SK-N-SH (cell line): ENCODE results near the gene KIFC3. TPM values are rescaled to one million over a fixed set of nuclear protein-coding genes. Genes with fewer than 3 reads are reported as not detected.
"Not testable (repeated sequence)": the region's sequence is repeated elsewhere in the genome, so short reads cannot be mapped to it uniquely, and the experiment has no call there.

Experiments
- CTCF ChIA-PET: fragments of 300-600, 350-600 bp; formaldehyde crosslinking; extraction: SDS; loops from one replicate; lab custom pipeline; 2021; lab: Yijun Ruan, JAX
- POLR2A ChIA-PET: fragments of 350-600 bp; sonication (Branson Sonifier 250); formaldehyde crosslinking; extraction: SDS; loops from one replicate; lab custom pipeline; 2020; ENCODE audit warnings: antibody characterized with exemption, inconsistent platforms; lab: Yijun Ruan, JAX
- DNase-seq: peaks from one replicate; pipeline ENCODE4 v3.0.0; 2012
- H2AFZ ChIP-seq: fragments of 200-600 bp; sonication (generic); 2 replicates; pipeline ENCODE4 v1.8.1; 2016; ENCODE audit warnings: antibody characterized with exemption, mild to moderate bottlenecking, low read depth
- H3F3A ChIP-seq: fragments of 200-600 bp; sonication (generic); replicated peaks from 2 replicates; pipeline ENCODE3; 2016; ENCODE audit warnings: antibody characterized with exemption, mild to moderate bottlenecking; ENCODE audit not compliant: insufficient read depth
- H3K27ac ChIP-seq, 2 experiments: fragments of 200-500 bp in 1 of 2; fragments of 200-600 bp in 1 of 2; sonication (Bioruptor generic) in 1 of 2; sonication (generic), shearing (Covaris generic) in 1 of 2; 2 replicates each; pipeline versions ENCODE4 v1.5.1 to v1.6.1; 2014 to 2016; ENCODE audit warnings: low read depth in 2 of 2, inconsistent platforms in 1 of 2, low read length in 1 of 2, mild to moderate bottlenecking in 1 of 2, mixed read lengths in 1 of 2
- H3K27me3 ChIP-seq: fragments of 200-600 bp; sonication (generic), shearing (Covaris generic); 2 replicates; pipeline ENCODE4 v1.6.1; 2016; ENCODE audit warnings: mixed run types; ENCODE audit not compliant: insufficient read depth
- H3K36me3 ChIP-seq, 2 experiments: fragments of 200-500 bp in 1 of 2; fragments of 200-600 bp in 1 of 2; sonication (Bioruptor generic) in 1 of 2; sonication (generic) in 1 of 2; replicated peaks in 1 of 2; 2 replicates each; pipeline versions ENCODE3 to v1.5.1; 2014 to 2016; ENCODE audit warnings: low read length in 1 of 2, mild to moderate bottlenecking in 1 of 2; ENCODE audit not compliant: insufficient read depth in 2 of 2, control insufficient read depth in 1 of 2
- H3K4me1 ChIP-seq, 2 experiments: fragments of 200-500 bp in 1 of 2; fragments of 200-600 bp in 1 of 2; sonication (Bioruptor generic) in 1 of 2; sonication (generic), shearing (Covaris generic) in 1 of 2; 2 replicates each; pipeline versions ENCODE4 v1.5.1 to v1.6.1; 2014 to 2016; ENCODE audit warnings: low read depth in 1 of 2, low read length in 1 of 2, mixed run types in 1 of 2; ENCODE audit not compliant: insufficient read depth in 2 of 2, control insufficient read depth in 1 of 2
- H3K4me2 ChIP-seq: fragments of 200-600 bp; sonication (generic), shearing (Covaris generic); 2 replicates; pipeline ENCODE4 v1.6.1; 2017; ENCODE audit warnings: mixed run types
- H3K4me3 ChIP-seq, 2 experiments: fragments of 200-500 bp in 1 of 2; fragments of 200-600 bp in 1 of 2; sonication (Bioruptor generic) in 1 of 2; sonication (generic), shearing (Covaris generic) in 1 of 2; 2 replicates each; pipeline versions ENCODE4 v1.5.1 to v1.8.1; 2014 to 2016; ENCODE audit warnings: low read depth in 2 of 2, inconsistent platforms in 1 of 2, low read length in 1 of 2, mild to moderate bottlenecking in 1 of 2, mixed read lengths in 1 of 2, moderate library complexity in 1 of 2
- H3K79me2 ChIP-seq: fragments of 200-600 bp; sonication (generic); 2 replicates; pipeline ENCODE4 v1.8.1; 2017; ENCODE audit warnings: mild to moderate bottlenecking; ENCODE audit not compliant: insufficient read depth
- H3K9ac ChIP-seq: fragments of 200-600 bp; sonication (generic); 2 replicates; pipeline ENCODE4 v1.6.1; 2017; ENCODE audit warnings: mixed run types
- H3K9me2 ChIP-seq: fragments of 200-600 bp; sonication (generic); 2 replicates; pipeline ENCODE4 v1.6.1; 2017; ENCODE audit warnings: mixed run types
- H3K9me3 ChIP-seq: fragments of 200-600 bp; sonication (generic); 2 replicates; pipeline ENCODE4 v1.6.1; 2017; ENCODE audit warnings: mixed run types, mild to moderate bottlenecking, moderate library complexity
- H4K20me1 ChIP-seq: fragments of 200-600 bp; sonication (generic); 2 replicates; pipeline ENCODE4 v1.6.1; 2017; ENCODE audit warnings: mild to moderate bottlenecking, mixed run types; ENCODE audit not compliant: insufficient read depth
- CHD2 ChIP-seq: fragments of 150-350 bp; IDR thresholded peaks from 2 replicates; pipeline ENCODE4 v1.6.1; 2018; ENCODE audit warnings: low read length; ENCODE audit not compliant: partially characterized antibody
- ELF1 ChIP-seq: IDR thresholded peaks from 2 replicates; pipeline ENCODE4 v1.4.0; 2012
- EP300 ChIP-seq, 2 experiments: IDR thresholded peaks; 2 replicates each; pipeline versions ENCODE4 v1.4.0 to v1.6.1; 2012; ENCODE audit warnings: borderline replicate concordance in 1 of 2, low read depth in 1 of 2, low read length in 1 of 2
- FOSL2 ChIP-seq: IDR thresholded peaks from 2 replicates; pipeline ENCODE4 v1.4.0; 2012; ENCODE audit warnings: low read depth, mild to moderate bottlenecking, moderate library complexity, borderline replicate concordance
- GABPA ChIP-seq: IDR thresholded peaks from 2 replicates; pipeline ENCODE4 v1.4.0; 2012; ENCODE audit warnings: low read depth, mild to moderate bottlenecking
- RAD21 ChIP-seq: IDR thresholded peaks from 2 replicates; pipeline ENCODE4 v1.6.1; 2012; ENCODE audit warnings: mild to moderate bottlenecking, low read length
- SIN3A ChIP-seq: IDR thresholded peaks from 2 replicates; pipeline ENCODE4 v1.6.1; 2012; ENCODE audit warnings: low read depth, mild to moderate bottlenecking, low read length, moderate library complexity, borderline replicate concordance
- TEAD4 ChIP-seq: IDR thresholded peaks from 2 replicates; pipeline ENCODE4 v1.4.0; 2012; ENCODE audit warnings: mild to moderate bottlenecking, borderline replicate concordance; ENCODE audit not compliant: insufficient read depth
- whole genome bisulfite sequencing: methylation state at CpG from one replicate; pipeline ENCODE4 v1.1.6; 2017; ENCODE audit warnings: low lambda C conversion rate; 5-methylcytosine and 5-hydroxymethylcytosine counted together
- polyA plus RNA-seq, 3 experiments: library from polyadenylated mRNA; depleted of rRNA; stranded (reverse); fragments of >200 nt; gene quantifications; 2 replicates each; pipeline ENCODE4 v1.2.3, GENCODE V29; 2012
- TF ChIP-seq, protein P1 (sequence below): IDR thresholded peaks from 2 replicates; pipeline ENCODE4 v1.4.0; 2012; ENCODE audit warnings: low read depth, borderline replicate concordance
- TF ChIP-seq, protein P2 (sequence below): fragments of 150-350 bp; IDR thresholded peaks from 2 replicates; pipeline ENCODE4 v1.6.1; 2016; ENCODE audit warnings: mild to moderate bottlenecking, low read depth, low read length
- TF ChIP-seq, protein P3 (sequence below): IDR thresholded peaks from 2 replicates; pipeline ENCODE4; 2012
- TF ChIP-seq, protein P4 (sequence below): IDR thresholded peaks from 2 replicates; pipeline ENCODE4 v1.6.1; 2012; ENCODE audit warnings: mild to moderate bottlenecking, low read depth, low read length, moderate library complexity

The KIFC3 gene
- polyA plus RNA-seq, 1 of the 3 experiments (the other 2 are of a cell fraction), result 65.4 TPM

DNA sequence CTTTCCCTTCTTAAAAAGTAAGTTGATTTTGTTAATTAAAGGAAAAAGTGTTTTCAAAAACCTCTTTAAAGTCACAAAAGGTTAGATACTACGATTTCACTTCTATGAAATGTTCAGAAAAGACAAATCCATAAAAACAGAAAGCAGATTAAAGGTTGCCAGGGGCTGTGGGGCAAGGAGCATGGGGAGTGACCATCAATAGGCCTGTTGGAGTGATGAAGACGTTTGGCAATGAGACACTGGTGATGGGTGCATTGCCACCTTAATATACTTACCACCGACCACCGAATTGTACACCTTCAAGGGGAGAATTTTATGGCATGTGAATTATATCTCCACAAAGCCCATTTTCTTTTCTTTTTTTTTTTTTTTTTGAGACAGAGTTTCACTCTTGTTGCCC lies 19.2 kb downstream of the KIFC3 start:
- H3K27ac ChIP-seq, result no peak overlapping the region
- no peak overlapping the region for H3K4me2 ChIP-seq
- H2AFZ ChIP-seq, result no peak overlapping the region
- H3K27me3 ChIP-seq, result no peaks in the 10 kb centered on the region
- DNase-seq, result no peak
- H3K9me2 ChIP-seq, result no peaks in the 10 kb centered on the region
- H4K20me1 ChIP-seq, result 0 out of 2 replicates have a peak, but pooled peaks cover 17% of the 10 kb centered on the region
- H3K36me3 ChIP-seq, result peaks cover 5 to 16% of the 10 kb centered on the region in 2 experiments
- TF ChIP-seq SIN3A (no peak), CHD2 (no peak), EP300 (IDR thresholded peaks at IDR 0.05; ENCODE audit: borderline replicate concordance in 1 of 2, low read depth in 1 of 2, low read length in 1 of 2) (no peak), RAD21 (no peak), GABPA (no peak), TEAD4 (no peak), ELF1 (no peak), FOSL2 (no peak)
- TF ChIP-seq, protein P1, sequence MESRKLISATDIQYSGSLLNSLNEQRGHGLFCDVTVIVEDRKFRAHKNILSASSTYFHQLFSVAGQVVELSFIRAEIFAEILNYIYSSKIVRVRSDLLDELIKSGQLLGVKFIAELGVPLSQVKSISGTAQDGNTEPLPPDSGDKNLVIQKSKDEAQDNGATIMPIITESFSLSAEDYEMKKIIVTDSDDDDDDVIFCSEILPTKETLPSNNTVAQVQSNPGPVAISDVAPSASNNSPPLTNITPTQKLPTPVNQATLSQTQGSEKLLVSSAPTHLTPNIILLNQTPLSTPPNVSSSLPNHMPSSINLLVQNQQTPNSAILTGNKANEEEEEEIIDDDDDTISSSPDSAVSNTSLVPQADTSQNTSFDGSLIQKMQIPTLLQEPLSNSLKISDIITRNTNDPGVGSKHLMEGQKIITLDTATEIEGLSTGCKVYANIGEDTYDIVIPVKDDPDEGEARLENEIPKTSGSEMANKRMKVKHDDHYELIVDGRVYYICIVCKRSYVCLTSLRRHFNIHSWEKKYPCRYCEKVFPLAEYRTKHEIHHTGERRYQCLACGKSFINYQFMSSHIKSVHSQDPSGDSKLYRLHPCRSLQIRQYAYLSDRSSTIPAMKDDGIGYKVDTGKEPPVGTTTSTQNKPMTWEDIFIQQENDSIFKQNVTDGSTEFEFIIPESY, result no peak
- TF ChIP-seq, protein P2, sequence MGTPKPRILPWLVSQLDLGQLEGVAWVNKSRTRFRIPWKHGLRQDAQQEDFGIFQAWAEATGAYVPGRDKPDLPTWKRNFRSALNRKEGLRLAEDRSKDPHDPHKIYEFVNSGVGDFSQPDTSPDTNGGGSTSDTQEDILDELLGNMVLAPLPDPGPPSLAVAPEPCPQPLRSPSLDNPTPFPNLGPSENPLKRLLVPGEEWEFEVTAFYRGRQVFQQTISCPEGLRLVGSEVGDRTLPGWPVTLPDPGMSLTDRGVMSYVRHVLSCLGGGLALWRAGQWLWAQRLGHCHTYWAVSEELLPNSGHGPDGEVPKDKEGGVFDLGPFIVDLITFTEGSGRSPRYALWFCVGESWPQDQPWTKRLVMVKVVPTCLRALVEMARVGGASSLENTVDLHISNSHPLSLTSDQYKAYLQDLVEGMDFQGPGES, result no peak
- TF ChIP-seq, protein P3, sequence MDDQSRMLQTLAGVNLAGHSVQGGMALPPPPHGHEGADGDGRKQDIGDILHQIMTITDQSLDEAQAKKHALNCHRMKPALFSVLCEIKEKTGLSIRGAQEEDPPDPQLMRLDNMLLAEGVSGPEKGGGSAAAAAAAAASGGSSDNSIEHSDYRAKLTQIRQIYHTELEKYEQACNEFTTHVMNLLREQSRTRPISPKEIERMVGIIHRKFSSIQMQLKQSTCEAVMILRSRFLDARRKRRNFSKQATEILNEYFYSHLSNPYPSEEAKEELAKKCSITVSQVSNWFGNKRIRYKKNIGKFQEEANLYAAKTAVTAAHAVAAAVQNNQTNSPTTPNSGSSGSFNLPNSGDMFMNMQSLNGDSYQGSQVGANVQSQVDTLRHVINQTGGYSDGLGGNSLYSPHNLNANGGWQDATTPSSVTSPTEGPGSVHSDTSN, result no peak
- TF ChIP-seq, protein P4, sequence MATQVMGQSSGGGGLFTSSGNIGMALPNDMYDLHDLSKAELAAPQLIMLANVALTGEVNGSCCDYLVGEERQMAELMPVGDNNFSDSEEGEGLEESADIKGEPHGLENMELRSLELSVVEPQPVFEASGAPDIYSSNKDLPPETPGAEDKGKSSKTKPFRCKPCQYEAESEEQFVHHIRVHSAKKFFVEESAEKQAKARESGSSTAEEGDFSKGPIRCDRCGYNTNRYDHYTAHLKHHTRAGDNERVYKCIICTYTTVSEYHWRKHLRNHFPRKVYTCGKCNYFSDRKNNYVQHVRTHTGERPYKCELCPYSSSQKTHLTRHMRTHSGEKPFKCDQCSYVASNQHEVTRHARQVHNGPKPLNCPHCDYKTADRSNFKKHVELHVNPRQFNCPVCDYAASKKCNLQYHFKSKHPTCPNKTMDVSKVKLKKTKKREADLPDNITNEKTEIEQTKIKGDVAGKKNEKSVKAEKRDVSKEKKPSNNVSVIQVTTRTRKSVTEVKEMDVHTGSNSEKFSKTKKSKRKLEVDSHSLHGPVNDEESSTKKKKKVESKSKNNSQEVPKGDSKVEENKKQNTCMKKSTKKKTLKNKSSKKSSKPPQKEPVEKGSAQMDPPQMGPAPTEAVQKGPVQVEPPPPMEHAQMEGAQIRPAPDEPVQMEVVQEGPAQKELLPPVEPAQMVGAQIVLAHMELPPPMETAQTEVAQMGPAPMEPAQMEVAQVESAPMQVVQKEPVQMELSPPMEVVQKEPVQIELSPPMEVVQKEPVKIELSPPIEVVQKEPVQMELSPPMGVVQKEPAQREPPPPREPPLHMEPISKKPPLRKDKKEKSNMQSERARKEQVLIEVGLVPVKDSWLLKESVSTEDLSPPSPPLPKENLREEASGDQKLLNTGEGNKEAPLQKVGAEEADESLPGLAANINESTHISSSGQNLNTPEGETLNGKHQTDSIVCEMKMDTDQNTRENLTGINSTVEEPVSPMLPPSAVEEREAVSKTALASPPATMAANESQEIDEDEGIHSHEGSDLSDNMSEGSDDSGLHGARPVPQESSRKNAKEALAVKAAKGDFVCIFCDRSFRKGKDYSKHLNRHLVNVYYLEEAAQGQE, result no peak
- no peak overlapping the region for H3K9ac ChIP-seq
- H3K4me1 ChIP-seq, result no peaks in the 10 kb centered on the region
- H3K79me2 ChIP-seq, result peaks cover 32% of the 10 kb centered on the region
- no peaks in the 10 kb centered on the region for H3F3A ChIP-seq
- CTCF ChIA-PET, result interaction anchor here (2.1 kb wide), 1 partner anchor 12 kb away, joined by 7 read pairs; no protein-coding TSS in a partner anchor
- WGBS, result 90% methylated on average over 4 of the region's 4 CpGs
- POLR2A ChIA-PET, result no interaction called here
- no peak overlapping the region for H3K4me3 ChIP-seq
- H3K9me3 ChIP-seq, result no peaks in the 10 kb centered on the region

DNA sequence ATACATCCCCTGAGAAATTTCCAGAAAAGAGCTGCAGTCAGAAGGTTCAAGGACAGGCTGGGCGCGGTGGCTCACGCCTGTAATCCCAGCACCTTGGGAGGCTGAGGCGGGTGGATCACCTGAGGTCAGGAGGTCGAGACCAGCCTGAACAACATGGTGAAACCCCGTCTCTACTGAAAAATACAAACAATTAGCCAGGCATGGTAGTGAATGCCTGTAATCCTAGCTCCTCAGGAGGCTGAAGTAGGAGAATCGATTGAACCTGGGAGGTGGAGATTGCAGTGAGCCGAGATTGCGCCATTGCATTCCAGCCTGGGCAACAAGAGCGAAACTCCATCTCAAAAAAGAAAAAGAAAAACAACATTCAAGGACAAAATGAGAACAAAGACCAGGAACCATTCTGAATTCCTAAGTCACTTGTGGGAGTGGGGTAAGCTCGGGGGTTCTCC lies 19.7 kb downstream of the KIFC3 start:
- DNase-seq, POLR2A ChIA-PET, H3K4me2 ChIP-seq, H3K27ac ChIP-seq, H3K9ac ChIP-seq, H3F3A ChIP-seq, H3K4me3 ChIP-seq, H3K4me1 ChIP-seq, H3K9me2 ChIP-seq, H3K9me3 ChIP-seq, H3K27me3 ChIP-seq, H2AFZ ChIP-seq: not testable (repeated sequence)
- 97% methylated on average over 11 of the region's 11 CpGs for WGBS
- H3K36me3 ChIP-seq, result peaks cover 5 to 12% of the 10 kb centered on the region in 2 experiments
- 0 out of 2 replicates have a peak, but pooled peaks cover 17% of the 10 kb centered on the region for H4K20me1 ChIP-seq
- peaks cover 32% of the 10 kb centered on the region for H3K79me2 ChIP-seq
- CTCF ChIA-PET, result interaction anchor here (0.8 to 2.1 kb wide), 4 partner anchors 8 to 25 kb away, joined by 3 to 7 read pairs (median 4); no protein-coding TSS in a partner anchor
